Subcutaneous adipose tissue (tissue), 4 donors: Measurements from ENCODE around the gene ENTPD8. TPM values are rescaled to one million over a fixed set of nuclear protein-coding genes. Genes with fewer than 3 reads are reported as not detected.

Experiments used
- total RNA-seq, 4 donors: library from RNA; depleted of rRNA; stranded (reverse); fragments of >200 nt; gene quantifications; one replicate each; pipeline ENCODE4 v1.1.0, GENCODE V29; 2016
- TF ChIP-seq, protein P1 (sequence below): fragments of 450-650 bp; IDR thresholded peaks from one replicate; pipeline ENCODE4 v1.5.1; 2016; ENCODE audit warnings: low read depth, mild to moderate bottlenecking, control low read depth, antibody characterized with exemption, moderate library complexity

ENTPD8 gene
- total RNA-seq, 4 donors from 2014 or later: not detected

DNA sequence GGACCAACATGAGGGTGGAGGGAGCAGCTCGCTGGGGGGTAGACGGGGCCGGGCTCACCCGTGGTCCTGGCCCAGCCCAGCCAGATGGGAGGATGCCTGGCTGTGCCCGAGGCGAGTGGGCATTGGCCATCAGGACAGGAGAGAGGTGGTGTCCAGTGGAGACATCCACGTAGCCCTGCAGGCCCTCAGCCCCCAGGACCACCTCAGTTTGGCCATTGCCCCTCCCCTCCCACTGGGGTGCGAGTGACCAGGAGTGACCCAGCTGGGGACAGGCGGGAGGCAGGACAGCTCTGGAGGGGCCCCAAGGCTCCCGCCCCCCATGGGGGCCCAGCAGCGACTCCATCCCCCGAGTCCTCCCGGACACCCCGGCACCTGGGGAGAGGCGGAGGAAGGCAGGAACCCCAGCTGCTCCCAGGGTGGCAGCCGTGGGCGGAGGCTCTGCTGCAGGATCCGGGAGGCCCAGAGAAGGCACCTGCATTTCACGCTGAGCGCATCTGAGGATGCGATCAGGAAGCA lies 9.7 kb downstream of the ENTPD8 start:
- TF ChIP-seq, protein P1, sequence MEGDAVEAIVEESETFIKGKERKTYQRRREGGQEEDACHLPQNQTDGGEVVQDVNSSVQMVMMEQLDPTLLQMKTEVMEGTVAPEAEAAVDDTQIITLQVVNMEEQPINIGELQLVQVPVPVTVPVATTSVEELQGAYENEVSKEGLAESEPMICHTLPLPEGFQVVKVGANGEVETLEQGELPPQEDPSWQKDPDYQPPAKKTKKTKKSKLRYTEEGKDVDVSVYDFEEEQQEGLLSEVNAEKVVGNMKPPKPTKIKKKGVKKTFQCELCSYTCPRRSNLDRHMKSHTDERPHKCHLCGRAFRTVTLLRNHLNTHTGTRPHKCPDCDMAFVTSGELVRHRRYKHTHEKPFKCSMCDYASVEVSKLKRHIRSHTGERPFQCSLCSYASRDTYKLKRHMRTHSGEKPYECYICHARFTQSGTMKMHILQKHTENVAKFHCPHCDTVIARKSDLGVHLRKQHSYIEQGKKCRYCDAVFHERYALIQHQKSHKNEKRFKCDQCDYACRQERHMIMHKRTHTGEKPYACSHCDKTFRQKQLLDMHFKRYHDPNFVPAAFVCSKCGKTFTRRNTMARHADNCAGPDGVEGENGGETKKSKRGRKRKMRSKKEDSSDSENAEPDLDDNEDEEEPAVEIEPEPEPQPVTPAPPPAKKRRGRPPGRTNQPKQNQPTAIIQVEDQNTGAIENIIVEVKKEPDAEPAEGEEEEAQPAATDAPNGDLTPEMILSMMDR: no peak

DNA sequence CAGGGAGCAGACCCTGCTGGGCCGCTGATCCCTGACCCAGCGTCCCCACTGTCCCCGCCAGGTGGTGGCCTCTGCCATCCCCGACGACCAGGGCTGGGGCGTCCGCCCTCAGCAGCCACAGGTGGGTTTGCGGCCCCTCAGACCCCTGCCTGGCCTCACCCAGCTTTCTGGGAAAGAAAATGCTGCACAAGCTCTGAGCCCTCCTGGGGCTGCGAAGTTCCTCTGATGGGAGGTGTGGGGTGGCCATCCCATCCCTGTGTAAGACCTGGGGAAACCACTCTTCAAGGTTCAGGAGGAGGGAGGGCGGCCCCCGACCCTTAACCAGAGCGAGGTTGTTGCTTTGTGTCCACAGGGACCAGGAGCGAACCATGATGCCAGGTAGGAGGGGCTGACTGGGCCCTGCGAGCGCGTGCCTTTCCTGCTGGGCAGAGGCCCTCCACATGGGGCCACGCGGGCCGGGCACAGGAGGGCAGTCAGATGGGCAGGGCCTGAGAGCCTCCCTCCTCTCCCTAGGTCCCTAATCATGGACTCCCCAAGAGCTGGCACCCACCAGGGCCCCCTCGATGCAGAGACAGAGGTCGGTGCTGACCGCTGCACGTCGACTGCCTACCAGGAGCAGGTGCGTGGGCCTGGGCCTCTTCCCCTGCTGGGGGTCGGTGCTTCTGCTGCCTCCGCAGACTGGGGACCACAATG lies 10.3 kb downstream of the ENTPD8 start:
- TF ChIP-seq, protein P1: no peak

DNA sequence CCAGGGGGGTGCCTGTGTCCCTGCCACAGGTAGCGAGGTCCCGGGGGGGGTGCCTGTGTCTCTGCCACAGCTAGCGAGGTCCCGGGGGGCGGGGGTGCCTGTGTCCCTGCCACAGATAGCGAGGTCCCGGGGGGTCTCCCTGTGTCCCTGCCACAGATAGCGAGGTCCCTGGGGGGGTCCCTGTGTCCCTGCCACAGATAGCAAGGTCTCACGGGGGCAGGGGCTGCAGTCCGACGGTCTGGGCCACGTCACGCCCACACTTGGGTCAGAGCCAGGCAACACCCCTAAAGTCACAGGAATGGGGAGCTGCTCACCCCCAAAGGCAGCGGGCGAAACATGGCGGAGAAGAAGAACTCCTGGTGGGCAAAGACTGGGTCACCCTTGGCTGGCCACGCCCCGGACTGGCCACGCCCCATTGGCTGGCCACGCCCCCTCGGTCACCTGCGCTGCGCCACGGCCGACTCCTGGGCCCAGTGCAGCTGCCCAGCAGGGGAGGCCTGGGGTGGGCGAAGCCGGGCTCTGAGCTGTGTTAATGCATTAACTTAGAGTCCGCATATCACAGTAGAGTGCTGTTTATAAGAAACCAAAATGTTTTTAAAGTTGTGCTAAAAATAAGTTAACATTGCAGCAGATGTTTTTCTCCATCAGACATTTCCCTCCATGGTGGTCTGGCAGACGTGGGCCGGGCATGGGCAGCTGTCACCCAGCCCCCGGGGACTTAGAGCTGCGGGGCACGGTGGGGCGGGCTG lies 11.0 kb downstream of the ENTPD8 start:
- TF ChIP-seq, protein P1: no peak

DNA sequence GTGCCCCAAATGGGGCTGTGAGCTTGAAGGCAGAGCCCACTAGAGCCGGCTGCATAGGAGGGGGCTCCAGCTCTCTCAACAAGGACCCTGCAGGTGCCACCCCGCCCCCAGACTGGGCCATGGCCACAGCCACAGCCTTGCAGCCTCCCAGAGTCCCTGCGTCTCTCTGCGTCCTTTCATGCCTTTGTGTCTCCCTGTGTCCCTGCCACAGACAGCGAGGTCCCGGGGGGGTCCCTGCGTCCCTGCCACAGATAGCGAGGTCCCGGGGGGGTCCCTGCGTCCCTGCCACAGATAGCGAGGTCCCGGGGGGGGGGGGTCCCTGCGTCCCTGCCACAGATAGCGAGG lies 11.6 kb downstream of the ENTPD8 start:
- TF ChIP-seq, protein P1: no peak

DNA sequence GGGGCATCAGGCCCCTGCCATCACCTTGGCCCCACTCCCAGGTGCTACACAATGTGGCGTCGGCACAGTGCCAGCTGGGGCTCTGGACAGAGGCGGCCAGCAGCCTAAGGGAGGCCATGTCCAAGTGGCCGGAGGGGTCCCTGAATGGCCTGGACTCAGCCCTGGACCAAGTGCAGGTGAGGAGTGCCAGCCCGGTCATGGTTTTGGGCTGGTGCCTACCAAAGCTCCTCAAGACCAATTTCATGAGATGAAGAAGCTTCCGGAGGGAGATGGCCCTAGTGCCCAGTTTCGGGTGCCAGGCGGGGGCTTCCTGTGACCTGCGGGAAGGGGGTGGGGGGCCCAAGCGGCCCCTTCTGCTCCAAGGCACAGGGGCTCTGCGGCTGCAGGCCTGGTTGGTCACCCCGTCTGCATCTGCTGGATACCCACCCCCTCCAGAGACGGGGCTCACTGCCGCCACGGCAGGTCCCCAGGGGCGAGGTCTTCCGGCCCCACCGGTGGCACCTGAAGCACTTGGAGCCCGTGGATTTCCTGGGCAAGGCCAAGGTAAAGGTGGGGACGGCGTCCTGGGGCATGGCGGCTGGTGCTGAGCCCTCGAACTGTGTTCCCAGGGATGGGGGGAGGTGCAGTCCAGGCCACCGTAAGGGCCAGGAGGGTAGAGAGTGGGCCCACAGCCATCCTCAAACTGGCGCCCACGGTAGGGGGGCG lies 12.2 kb downstream of the ENTPD8 start:
- TF ChIP-seq, protein P1: no peak

DNA sequence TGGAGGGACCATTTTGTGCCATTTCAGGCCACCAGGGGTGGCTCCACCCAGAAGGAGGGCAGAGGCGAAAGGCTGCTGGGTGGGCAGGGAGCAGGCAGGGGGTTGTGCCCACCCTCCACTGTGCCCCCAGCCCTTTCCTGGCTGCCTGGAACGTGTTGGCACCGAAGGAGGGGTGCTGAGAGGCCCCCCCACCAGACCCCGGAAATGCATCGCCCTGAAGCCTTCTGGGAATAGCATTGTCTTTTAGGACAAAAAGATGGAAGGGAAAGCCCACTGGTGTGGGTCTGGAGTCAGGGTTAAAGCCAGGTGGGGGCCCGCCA lies 12.9 kb downstream of the ENTPD8 start:
- TF ChIP-seq, protein P1: no peak
